ENCODE measurements around the gene ZFHX3.

The ZFHX3 gene

DNA sequence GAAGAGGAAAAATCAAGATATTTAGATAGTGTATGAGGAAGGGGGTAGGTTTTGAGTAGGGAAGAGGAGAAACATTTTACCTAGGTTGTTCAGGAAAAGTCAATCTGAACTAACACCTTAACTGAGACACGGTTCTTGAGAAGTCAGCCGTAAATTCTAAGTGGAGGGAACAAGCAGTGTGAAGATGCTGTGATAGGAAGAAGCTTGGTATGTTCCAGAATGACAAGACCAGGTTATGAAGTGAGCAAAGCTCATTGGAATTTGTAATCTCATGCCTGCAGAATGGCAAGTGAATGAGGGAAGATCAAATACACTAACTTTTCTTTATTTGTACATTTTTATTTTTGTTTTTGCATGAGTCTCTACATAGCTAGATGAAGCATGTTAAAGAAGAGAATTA is 307.6 kb downstream of the ZFHX3 start:
- DNase-seq (ENCODE audit: low read depth), result no peak

DNA sequence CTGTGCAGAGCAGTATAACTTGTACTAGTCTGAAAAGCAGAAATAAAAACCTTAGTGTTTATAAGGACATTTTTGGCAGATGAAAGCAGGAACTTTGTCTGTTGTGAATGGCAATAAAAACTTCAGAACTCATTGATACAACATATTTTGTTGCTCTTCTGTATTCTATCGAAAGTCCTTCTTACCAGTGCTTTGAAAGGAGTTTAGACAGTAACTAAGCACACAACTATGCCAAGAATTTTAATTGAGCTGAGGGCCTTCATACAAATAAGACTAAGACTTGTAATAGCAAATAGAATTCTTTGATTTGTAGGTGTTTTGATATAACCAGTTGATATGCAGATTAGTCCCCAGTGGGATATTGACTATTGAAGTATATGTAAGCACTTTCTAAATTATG is 308.4 kb downstream of the ZFHX3 start:
- DNase-seq (ENCODE audit: low read depth), result no peak

DNA sequence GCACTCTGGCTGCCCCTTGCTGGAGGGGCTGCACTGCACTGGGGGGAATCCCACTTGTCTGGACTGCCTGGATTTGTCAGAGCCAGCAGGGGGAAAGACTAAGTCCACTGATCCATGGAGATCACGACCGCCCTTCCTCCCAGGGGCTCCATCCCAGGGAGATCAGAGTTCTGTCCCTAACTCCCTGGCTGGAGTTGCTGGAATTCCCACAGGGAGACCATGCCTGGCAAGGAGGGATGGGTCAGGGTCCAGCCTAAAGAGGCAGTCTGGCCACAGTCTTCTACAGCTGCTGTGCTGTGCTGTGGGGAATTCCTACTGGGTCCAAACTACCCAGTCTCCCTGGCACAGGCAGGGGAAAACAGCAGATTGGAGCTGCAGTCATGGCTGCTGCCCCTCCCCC is 311.9 kb downstream of the ZFHX3 start:
- DNase-seq (ENCODE audit: low read depth), result no peak

All from stimulated activated CD8-positive, alpha-beta memory T cell treated with anti-CD3 and anti-CD28 coated beads, Interleukin-4, amount 100 ng/mL, for 24 hours (primary cell).